ENCODE results near the gene NKD1. TPM values are rescaled to one million over a fixed set of nuclear protein-coding genes. Genes with fewer than 3 reads are reported as not detected.

NKD1 gene
- total and polyA plus RNA-seq, 7 donors, result under 0.01 to 18.0 (median 6.7) TPM

DNA sequence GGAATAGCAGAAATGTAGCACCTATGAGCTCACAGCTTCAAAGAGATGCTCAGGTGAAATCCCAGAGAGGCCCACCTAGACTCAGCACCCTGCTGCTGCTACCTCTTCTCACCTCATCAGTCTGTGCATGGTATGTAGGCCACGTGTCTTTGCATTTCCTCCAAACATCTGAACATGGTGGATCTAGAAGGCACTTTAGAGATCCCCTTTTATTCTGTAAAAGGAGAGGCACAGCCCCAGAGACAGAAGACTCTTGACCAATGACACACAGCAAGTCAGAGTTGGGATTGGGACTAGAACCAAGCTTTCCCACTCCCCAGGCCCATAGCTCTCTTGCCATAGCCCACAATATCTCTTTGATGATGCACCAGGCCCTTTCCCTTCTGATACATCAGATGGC, 19.4 kb upstream of the NKD1 start:
- no peaks in the 10 kb centered on the region for H3K36me3 ChIP-seq
- intact Hi-C loops (cut with DNase I), result no loop called here
- peaks cover 0 to 5% (median 3%) of the 10 kb centered on the region in 4 donors for H3K9me3 ChIP-seq
- 60 to 74% methylated on average over 1 of the region's 1 CpG for WGBS, 2 donors
- no peaks in the 10 kb centered on the region for H3K4me1 ChIP-seq
- H3K27ac ChIP-seq, result no peak overlapping the region
- no peaks in the 10 kb centered on the region for H3K27me3 ChIP-seq
- DNase-seq, result no peak
- no peak for TF ChIP-seq POLR2AphosphoS5 (IDR thresholded peaks at IDR 0.05)
- H3K4me3 ChIP-seq, result no peak overlapping the region

DNA sequence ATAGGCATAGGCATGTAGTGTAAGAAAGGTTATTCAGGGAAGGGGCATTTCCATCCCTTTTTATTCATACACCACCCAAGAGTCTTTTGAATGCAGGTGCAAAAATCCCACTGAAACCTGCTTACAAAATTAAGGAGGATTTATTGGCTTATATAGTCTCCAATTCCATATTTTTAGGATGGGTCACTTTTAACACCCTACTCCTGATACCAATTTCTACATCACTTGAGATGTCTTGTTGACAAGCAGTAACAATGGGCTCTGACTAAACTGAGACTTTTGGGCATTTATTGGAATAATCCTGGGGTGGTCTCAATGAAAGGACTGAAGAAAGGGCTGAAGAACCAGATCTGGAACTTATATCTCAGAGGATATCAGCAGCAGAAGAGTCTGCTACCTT, 18.9 kb upstream of the NKD1 start:
- intact Hi-C loops (cut with DNase I), result no loop called here
- DNase-seq, result no peak
- TF ChIP-seq, protein P1, sequence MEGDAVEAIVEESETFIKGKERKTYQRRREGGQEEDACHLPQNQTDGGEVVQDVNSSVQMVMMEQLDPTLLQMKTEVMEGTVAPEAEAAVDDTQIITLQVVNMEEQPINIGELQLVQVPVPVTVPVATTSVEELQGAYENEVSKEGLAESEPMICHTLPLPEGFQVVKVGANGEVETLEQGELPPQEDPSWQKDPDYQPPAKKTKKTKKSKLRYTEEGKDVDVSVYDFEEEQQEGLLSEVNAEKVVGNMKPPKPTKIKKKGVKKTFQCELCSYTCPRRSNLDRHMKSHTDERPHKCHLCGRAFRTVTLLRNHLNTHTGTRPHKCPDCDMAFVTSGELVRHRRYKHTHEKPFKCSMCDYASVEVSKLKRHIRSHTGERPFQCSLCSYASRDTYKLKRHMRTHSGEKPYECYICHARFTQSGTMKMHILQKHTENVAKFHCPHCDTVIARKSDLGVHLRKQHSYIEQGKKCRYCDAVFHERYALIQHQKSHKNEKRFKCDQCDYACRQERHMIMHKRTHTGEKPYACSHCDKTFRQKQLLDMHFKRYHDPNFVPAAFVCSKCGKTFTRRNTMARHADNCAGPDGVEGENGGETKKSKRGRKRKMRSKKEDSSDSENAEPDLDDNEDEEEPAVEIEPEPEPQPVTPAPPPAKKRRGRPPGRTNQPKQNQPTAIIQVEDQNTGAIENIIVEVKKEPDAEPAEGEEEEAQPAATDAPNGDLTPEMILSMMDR (IDR thresholded peaks at IDR 0.05), result no peak
- TF ChIP-seq POLR2A (IDR thresholded peaks at IDR 0.05), result no peak
- Histone ChIP-seq H3K9me3 (peaks cover 0 to 5% (median 3%) of the 10 kb centered on the region in 4 donors), H3K4me1 (no peaks in the 10 kb centered on the region), H3K27me3 (no peaks in the 10 kb centered on the region), H3K27ac (no peak overlapping the region), H3K4me3 (no peak overlapping the region), H3K36me3 (no peaks in the 10 kb centered on the region)

DNA sequence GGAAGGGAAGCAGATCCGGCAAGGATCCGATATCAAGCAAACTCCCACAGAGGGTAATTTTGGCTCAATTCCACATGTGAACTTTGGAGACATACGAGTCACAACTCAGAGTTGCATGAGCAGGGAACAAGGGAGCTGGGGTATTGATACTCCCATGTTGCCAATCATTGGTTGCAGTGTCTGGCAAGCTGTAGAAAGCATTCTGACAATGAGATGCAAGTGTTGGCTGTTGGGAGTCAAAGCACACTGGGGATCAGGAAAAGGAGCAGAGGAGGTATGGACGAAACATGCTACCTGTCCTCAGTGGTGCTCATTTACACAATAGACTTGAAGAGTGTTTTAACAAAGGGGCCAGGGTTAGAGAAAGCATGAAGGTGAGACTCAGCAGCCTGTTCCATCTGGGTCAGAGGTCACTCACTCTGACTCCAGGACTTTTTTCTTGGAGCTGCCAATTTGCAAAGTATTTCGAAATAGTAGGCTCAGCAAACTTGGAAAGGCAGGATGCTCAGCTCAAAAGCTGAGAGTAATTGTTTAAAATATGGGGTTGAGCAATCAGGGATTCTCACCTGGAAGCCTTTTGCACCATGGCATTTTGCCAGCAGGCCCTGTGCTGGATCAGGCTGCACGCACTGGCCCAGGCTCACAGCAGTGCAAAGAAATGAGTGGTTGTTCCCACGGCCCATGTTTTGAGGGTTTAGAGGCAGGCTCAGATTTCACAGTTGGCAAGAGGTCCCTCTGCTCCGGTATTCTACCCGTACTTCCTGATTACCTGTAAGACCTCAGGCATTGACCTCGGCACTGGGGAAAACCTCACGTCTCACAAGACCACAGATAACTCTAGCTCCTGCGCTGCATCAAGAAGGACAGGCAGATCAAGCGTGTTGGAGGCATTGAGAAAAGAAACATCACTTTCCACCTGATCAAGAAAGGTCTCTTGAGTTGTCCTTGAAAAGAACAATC, 17.6 kb upstream of the NKD1 start:
- intact Hi-C loops (cut with DNase I), result no loop called here
- Histone ChIP-seq H3K36me3 (no peaks in the 10 kb centered on the region), H3K27ac (no peak overlapping the region), H3K9me3 (peaks cover 0 to 5% (median 3%) of the 10 kb centered on the region in 4 donors), H3K4me1 (no peaks in the 10 kb centered on the region), H3K27me3 (no peaks in the 10 kb centered on the region), H3K4me3 (no peak overlapping the region)
- 84 to 87% methylated on average over 13 of the region's 13 CpGs for WGBS, 2 donors
- no peak for DNase-seq
- TF ChIP-seq POLR2AphosphoS5 (IDR thresholded peaks at IDR 0.05) (no peak), POLR2A (IDR thresholded peaks at IDR 0.05) (no peak), EP300 (IDR thresholded peaks at IDR 0.05) (no peak)
- TF ChIP-seq, protein P1 (IDR thresholded peaks at IDR 0.05), result no peak

DNA sequence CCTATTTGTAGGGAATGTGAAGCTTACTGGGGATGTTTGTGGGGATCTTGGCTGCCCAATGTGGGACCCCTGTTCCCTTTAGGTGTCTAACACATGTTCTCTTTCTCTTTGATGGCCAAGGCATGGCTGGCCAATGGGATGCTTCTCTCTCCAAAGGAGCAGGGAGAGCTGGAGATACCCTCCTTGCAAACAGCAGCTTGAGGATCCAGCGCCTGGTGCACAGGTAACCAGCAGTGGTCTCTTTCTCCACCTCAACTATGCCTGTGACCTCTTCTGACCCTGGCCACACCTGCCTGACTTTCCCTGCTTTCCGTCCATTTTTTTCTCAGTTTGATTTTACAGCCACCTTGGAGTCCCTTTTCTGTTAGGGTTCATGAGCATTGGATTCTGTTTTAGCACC, 16.8 kb upstream of the NKD1 start:
- no peak overlapping the region for H3K4me3 ChIP-seq
- no peaks in the 10 kb centered on the region for H3K36me3 ChIP-seq
- TF ChIP-seq POLR2A (IDR thresholded peaks at IDR 0.05) (no peak), EP300 (IDR thresholded peaks at IDR 0.05) (no peak), POLR2AphosphoS5 (IDR thresholded peaks at IDR 0.05) (no peak)
- TF ChIP-seq, protein P1 (IDR thresholded peaks at IDR 0.05), result no peak
- intact Hi-C loops (cut with DNase I), result no loop called here
- peaks cover 0 to 5% (median 3%) of the 10 kb centered on the region in 4 donors for H3K9me3 ChIP-seq
- no peaks in the 10 kb centered on the region for H3K4me1 ChIP-seq
- H3K27me3 ChIP-seq, result no peaks in the 10 kb centered on the region
- no peak overlapping the region for H3K27ac ChIP-seq
- no peak for DNase-seq
- WGBS, 2 donors, result 91 to 93% methylated on average over 2 of the region's 2 CpGs

DNA sequence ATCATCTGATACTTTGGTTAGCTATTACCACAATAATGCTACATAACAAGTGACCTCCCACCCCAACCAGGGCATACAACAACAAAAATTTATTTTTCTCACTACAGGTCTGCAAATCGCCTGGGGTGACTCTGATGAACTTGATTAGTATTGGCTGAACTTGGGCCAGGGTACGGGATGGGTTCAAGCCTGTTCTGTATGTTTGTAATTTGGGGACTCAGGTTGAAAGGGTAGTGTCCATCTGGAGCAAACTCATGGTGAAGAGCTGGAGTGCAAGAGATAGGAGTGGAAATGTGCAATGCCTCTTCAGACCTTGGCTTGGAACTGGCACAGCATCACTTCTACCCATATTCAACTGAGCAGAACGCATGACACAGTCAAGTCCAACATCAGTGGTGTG, 16.3 kb upstream of the NKD1 start:
- H3K27ac ChIP-seq, result no peak overlapping the region
- no peaks in the 10 kb centered on the region for H3K27me3 ChIP-seq
- no peaks in the 10 kb centered on the region for H3K36me3 ChIP-seq
- intact Hi-C loops (cut with DNase I), result no loop called here
- peaks cover 0 to 5% (median 3%) of the 10 kb centered on the region in 4 donors for H3K9me3 ChIP-seq
- TF ChIP-seq, protein P1 (IDR thresholded peaks at IDR 0.05), result no peak
- 87 to 88% methylated on average over 3 of the region's 3 CpGs for WGBS, 2 donors
- H3K4me1 ChIP-seq, result no peaks in the 10 kb centered on the region
- DNase-seq, result no peak
- H3K4me3 ChIP-seq, result no peak overlapping the region

Data from sigmoid colon (tissue), 7 donors.